GM18502 (cell line): ENCODE data around the gene PPFIA4.

ENCODE experiments used
- ATAC-seq: cut with Tn5 transposase; IDR thresholded peaks from one replicate; pipeline ENCODE4 v1.9.1; 2021; ENCODE audit warnings: mild to moderate bottlenecking; ENCODE audit not compliant: unreplicated experiment, poor library complexity

Gene PPFIA4

DNA sequence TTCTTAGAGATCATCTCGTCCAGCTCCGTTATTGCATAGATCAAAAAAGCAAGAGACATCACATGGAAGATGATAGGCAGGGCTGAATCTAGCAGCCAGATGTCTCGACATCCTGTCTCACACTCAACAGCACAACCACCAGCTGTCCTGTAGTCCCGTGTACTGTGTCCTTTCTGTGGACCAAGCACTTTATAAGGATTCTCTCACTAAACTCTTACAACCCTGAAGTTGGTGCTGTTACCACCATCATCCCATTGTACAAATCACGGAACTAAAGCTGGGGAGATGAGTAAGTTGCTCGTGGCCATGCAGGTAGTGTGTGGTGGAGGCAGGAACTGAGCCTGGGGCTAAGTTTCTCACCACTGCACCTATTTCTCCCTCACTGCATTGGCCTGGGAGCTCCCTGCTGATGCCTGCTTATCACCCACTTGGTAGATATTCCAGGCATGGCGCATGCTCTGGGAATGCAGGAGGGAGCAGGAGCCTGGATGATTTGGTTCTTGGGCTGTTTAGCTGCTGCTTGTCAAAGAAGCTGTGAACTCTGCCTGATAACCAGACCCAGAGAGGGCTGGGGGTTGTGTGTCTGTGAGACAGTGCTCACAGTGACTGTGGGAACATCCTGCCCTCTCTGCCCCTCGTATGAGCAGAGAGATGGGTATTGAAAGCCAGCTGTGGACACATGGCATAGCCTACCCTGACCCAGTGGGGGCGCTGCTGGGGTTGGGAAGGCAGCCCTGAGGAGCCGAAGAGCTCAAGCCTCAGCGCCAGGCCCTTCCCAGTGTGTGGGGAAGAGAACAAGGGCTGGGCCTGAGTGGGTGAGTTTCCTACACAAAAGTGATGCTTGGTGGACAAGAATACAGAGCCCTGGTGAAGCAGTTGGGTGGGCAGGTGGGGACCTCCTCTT is 13.6 kb downstream of the PPFIA4 start:
- ATAC-seq: no peak

DNA sequence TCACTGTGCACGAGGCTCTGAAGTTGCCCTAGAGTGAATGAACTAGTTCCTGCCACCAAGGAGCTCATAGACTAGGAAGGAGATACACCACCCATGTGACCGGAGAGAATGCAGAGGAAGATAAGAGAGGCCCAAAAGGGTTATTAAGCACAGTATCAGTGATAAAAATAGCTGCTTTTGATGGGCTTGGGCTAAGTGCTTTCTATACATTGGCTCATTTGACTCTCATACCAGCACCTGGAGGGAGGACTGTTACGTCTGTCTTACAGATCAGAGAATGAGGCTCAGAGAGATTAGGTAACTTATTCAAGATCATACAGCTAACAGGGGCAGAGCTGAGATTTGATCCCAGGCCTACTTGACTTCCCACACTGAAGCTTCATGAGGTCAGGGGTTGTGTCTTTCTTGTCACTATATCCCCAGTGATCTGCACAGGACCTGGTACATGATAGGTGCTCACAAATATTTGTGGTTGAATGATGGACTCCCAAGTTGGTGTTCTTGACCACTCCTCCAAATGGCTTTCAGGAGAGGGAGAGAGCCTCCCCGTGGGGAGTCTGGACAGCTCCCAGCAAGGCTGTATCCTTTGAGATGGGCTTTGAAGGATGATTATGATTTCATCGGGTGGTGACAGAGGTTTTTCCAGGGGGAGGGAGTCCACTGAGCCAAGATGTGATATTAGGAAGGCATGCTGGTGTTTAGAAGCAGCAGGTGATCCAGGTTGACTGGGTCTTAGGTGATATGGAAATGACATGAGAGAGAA is 14.4 kb downstream of the PPFIA4 start:
- ATAC-seq: no peak

DNA sequence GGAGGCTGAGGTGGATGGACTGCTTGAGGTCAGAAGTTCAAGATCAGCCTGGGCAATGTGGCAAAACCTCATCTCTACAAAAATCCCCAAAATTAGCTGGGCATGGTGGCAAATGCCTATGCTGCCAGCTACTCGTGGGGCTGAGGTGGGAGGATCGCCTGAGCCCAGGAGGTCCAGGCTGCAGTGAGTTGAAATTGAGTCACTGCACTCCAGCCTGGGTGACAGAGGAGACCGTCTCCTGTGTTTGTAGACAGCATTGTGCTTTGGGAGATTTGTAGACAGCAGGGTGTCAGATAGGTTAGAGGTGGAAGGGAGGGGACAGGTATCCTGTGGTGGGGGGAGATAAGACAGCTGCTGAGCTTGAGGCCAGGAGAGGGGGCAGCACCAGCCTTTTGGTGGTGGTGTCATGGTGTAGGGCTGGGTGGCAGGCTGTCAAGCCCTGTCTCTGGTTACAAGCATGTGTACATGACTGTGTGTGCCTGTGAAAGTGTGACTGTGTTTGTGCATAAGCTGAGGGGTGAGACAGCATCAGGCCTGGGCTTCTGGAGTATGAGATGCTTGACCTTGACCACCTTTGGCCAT is 15.2 kb downstream of the PPFIA4 start:
- ATAC-seq: no peak

DNA sequence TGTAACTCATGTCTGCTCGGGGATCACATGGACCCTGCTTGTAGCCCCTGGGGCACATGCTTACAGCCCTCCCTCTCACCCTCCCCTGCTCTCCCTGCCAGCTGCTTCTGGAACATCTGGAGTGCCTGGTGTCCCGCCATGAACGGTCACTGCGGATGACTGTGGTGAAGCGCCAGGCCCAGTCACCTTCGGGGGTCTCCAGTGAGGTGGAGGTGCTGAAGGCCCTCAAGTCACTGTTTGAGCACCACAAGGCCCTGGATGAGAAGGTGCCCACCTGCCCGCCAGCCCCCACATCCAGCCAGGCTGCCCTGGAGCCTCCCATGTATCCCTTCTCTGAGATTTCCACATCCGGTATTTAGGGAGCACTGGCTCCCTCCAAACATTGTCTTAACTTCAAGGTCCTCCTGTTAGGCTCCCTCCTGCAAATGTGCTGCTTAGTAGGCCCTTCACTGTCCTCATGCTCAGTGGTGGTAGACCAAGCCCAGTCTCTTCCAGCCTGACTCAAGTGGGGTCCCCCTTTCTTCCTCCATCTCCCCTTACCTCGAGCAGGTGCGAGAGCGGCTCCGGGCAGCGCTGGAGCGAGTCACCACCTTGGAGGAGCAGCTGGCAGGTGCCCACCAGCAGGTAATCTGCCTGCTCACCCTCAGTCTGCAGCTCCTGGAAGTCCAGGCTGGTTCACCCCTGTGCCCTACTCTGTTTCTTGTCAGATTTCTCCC is 17.7 kb downstream of the PPFIA4 start:
- ATAC-seq: no peak

DNA sequence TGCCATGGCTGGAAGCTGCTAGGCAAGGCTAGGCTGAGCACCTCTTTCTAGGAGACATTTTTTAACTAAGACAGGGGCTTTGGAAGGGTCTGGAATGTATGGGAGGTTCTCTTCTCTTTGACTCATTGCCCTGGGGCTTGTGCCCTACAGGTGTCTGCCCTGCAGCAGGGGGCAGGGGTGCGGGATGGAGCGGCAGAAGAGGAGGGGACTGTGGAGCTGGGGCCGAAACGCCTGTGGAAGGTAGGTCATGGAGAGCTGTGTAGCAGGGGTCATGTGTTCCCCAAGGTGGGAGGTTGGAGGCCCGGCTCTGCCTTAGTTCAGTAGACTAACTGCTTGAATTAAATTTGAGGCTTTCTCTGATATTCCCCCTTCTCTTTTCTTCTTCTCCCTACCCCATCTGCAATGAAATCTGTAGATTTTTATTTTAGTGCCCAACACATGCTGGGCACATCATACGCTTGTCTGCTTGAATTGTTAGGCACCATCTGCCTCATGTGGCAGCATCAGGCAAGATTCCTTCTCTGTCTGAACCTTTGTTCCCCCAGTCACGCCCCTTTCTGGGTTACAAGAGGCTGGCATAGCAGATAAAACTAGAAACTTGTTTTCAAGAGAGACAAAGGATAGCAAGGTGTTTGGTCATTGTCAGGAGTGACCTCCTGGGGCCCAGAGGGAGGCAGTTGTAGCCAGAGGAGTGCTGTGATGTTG is 18.4 kb downstream of the PPFIA4 start:
- no peak for ATAC-seq

DNA sequence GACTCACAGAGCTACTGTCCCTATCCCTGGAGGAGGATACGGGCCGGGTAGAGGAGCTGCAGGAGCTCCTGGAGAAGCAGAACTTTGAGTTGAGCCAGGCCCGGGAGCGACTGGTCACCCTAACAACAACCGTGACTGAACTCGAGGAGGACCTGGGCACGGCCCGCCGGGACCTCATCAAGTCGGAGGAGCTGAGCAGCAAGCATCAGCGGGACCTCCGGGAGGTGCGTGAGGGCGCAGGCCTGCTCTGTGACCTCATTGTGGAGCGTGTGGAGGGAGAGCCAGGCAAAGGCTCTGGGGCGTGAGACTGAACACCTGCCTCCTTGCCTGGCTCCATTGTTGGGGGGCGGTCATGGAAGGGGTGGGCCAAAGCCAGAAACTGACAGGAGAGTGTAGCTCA is 19.0 kb downstream of the PPFIA4 start:
- ATAC-seq: no peak

DNA sequence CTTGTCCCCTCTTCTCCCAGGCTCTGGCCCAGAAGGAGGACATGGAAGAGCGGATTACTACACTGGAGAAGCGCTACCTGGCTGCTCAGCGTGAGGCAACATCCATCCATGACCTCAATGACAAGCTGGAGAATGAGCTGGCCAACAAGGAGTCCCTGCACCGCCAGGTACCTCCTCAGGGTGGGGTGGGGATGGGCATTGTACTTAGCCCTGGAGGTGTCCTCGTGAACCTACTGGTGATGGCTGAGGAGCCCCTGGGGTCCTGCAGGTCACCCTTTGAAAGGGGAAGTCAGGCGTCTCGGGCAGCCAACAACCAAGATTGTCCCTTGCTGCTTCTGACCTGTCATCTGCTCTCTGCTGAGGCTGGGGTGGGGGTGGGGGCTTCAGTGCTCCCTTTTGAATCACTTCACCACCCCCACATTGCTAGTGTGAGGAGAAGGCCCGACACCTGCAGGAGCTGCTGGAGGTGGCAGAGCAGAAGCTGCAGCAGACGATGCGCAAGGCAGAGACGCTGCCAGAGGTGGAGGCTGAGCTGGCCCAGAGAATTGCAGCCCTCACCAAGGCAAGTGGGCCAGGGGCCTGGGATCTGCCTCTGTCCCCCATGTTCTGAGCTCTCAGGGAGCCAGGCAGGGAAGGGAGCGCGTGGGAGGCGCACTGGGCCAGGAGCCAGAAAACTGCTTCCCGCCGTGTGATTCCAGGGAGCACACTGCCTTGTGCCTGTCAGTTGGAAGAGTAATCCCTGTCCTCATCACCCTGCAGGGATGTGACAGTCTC is 19.7 kb downstream of the PPFIA4 start:
- ATAC-seq: no peak

DNA sequence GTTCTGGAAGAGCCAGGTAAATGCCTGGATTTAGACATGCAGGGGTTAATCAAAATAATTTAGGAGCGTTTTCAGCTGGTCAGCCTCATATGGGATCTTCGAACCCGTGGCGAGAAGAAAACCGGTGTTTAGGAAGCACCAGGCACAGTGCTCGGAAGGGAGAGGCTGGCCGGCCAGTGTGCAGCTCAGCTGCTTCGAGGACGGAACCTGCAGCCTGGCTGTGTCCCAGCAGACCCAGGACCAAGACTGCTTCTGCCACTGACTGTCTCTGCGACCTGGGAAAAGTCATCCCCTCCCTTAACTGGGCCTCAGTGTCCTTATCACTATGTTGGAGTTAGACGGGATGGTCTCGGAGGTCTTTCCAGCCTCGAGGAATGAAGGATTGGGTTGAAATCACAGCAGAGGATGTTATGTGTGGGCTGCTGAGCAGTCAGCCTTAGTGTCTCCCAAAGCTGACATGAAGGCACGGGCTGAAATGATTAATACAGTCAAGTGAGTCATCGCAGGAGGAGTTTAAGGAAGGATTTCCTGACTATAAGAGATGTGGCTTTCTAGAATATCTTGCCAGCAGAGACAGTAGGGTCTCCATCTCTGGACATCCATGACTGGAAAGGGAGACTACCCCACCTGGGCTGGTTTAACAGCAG is 20.8 kb downstream of the PPFIA4 start:
- no peak for ATAC-seq

DNA sequence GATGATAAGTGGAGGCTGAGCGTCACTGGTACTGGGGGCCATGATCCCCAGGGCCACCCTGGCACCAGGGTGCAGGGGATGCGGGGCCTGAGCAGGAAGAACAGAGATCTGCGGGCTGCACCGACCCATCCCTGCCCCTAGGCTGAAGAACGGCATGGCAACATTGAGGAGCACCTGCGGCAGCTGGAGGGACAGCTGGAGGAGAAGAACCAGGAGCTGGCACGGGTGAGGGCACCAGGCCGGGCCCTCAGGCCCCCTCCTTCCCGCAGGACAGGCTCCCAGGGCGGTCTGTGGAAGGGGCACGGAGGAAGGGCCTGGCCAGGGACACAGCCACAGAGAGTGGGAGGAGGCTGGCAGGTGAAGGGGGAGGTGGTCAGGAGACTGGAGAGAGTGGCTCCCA is 21.8 kb downstream of the PPFIA4 start:
- no peak for ATAC-seq

DNA sequence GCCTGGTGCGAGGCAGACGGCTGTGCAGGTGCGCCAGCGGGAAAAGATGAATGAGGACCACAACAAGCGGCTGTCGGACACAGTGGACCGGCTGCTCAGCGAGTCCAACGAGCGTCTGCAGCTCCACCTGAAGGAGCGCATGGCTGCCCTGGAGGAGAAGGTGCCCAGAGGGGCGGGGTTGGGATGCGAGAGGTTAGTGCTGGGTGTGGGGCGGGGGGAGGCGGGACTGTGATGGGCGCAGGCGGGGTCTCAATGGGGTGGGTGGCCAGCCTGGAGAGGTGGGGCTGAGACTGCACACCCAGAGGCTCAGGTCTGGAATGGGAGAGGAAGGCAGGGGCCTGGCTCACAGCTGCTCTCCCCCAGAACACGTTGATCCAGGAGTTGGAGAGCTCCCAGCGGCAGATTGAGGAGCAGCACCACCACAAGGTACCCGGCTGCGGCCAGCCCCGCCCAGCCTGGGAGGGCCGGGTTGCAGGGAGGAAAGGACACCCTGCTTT is 22.3 kb downstream of the PPFIA4 start:
- ATAC-seq: no peak

DNA sequence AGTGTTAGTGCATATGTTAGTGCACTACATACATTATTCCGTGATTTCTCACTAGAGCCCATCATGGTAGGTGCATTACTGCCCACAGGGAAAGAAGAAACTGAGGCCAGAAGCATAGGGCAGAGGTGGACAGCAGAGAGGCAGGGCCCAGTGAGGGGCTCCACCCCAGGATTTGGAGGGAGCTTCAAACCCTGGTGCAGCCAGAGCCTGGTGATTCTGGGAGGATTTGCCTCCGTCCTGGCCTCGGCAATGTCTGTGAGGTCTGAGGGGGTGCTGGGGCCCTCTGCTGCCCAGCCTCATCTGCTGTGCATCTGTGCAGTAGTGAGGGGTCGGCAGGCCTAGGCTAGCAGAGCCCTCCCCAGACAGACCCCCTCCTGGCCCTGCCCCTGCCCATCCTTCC is 22.8 kb downstream of the PPFIA4 start:
- ATAC-seq: no peak

DNA sequence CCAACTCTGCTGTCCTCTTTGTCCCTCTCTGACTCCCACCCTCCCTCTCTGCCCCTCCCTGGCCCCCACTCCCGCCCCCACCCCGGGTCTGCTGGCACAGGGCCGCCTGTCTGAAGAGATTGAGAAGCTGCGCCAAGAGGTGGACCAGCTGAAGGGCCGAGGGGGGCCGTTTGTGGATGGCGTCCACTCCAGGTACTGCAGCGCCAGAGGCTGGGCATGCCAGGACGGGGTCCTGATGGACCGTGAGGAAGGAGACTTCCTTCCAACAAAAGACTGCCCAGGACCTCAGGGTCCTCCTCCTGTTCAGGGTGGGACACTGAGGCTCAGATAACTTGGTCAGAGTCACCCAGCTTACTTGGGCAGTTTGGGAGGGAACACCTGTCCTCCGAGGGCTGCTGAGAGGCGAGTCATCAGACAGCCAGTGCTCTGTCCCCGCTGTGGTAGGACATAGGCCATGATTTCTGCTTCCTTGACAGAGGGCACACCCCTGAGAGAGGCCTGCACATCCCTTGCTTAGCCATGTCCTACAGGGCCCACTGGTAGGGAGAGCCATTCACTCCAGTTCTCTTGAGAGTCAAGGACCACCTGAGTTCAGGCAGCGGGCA is 23.4 kb downstream of the PPFIA4 start:
- ATAC-seq: no peak

DNA sequence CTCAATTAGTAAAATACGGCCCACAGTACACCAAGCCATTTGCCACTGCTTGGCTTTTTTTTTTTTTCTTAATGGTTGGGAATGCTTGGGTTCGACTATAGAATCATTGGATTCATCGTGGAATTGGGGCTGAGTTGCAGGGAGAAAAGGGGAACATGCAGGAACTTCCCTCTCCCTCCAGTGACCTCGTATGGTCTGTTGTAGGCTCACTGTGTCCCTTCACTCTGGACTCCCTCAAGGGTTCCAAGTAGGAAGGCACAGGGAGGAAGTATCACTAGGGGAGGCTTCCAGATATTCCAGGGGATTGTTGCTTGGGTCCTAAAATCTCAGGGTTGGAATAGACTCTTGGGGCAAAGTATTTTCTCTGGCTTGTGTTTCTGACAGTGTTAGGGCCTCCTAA is 24.5 kb downstream of the PPFIA4 start:
- ATAC-seq: no peak

DNA sequence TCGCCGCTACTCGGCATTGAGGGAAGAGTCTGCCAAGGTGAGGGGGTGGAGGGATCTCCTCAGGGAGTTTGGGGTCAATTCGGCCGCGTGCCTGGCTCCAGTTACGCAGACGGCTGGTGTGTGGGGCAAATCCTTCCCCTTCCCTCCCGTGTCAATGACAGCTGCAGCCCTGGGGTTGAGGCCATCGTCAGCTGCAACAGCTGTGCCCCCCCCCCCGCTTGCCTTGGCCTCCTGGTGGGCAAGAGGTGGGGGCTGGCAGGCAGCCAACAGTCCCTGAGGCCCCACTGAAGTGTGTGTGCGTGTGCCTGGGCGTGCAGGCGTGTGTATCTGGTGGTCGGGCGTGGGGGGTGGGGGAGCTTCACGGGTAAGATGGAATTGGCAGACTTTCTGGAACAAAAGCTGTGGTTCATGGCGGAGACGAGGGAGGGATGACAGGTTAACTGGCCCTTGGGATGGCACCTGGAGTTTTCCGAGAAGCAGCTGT is 25.6 kb downstream of the PPFIA4 start:
- no peak for ATAC-seq

DNA sequence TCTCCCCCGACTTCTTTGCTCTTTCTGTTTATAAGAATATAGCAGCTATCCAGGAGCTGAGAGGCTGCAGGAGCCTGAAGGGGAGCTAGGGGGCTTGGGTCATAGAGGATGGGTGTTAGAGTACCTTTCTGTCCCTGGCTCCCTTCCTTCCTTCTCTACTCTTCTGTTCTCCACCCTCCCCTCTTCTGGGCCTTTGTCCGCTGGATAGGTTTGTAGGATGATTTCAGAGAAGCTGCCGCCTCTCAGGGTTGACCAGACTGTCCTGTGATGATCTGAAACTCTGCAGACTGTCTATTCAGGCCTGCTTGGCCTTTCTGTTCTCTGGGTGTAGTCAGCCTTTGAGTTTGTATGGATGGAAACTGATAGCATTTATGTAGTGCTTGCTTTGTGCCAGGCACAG is 26.3 kb downstream of the PPFIA4 start:
- no peak for ATAC-seq

DNA sequence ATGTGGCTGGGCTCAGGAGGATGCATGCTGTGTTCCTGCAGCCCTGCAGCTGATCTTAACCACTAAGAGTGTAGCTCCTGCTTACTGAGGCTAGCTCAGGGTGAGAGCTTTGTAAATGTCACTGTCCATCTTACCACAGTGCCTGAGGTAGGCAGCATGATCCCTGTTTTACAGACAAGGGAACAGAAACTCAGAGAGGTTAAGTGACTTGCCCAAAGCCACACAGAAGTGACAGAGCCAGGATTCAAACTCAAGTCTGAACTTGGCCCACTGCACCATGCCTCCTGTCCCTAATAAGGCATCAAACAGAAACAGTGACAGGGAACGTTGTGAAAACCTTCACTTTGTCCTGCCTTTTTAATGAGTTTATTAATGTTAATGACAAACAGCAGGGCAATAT is 27.9 kb downstream of the PPFIA4 start:
- no peak for ATAC-seq

DNA sequence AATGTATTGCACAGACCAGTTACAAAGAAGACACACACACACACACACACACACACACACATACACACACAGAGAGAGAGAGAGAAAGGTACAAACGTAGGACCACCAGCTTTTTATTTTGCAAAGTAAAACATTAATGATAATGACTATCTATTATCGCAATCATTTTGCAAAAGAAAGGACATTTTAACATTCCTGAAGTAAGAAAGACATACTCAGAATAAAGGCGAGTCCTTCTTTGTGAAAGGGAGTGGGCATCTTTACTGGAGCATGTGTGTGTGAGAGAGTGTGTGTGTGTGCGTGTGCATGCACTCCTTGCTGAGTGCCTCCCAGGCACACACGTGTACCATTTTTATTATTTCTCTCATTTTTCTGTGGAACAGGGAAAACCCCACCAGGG is 28.4 kb downstream of the PPFIA4 start:
- no peak for ATAC-seq

DNA sequence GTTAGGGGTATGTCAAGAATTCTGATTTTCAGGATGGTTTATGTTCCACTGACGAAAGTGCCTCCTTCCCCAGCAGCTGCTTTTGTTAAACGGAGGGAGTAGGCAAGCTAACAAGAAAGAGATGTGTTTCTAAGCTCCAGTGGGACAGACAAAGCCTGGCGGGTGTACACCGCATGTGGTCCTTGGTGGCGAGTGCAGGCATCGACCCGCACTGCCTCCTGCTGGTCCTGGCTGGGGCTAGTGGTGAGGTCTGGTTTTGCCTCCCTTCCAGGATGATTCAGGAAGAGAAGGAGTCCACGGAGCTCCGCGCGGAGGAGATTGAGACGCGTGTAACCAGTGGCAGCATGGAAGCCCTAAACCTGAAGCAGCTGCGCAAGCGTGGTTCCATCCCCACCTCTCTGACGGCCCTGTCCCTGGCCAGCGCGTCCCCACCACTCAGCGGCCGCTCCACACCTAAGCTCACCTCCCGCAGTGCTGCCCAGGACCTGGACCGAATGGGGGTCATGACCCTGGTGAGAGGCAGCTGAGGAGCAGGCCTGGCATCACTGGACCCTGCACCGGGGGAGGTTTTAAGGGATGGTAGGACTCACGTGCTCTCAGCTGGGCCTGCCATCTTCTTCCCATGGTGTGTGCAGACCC is 29.0 kb downstream of the PPFIA4 start:
- no peak for ATAC-seq
